Smooth muscle cell (in vitro differentiated cells): Measurements from ENCODE around the gene TOP1. TPM values are rescaled to one million over a fixed set of nuclear protein-coding genes. Genes with fewer than 3 reads are reported as not detected.
A peak's percentile ranks its signal among the peaks of the same experiment; 100 is the strongest.

Experiments used
- DNase-seq: peaks from one replicate; lab custom pipeline; 2025; ENCODE audit not compliant: unreplicated experiment; lab: John Stamatoyannopoulos, UW
- H2AFZ ChIP-seq: fragments of 200-600 bp; sonication (generic); 2 replicates; pipeline ENCODE4 v1.6.0; 2016; ENCODE audit warnings: antibody characterized with exemption, low read depth, mild to moderate bottlenecking
- H3F3A ChIP-seq: fragments of 200-600 bp; sonication (generic); 2 replicates; pipeline ENCODE4 v1.6.0; 2017; ENCODE audit warnings: antibody characterized with exemption, low read depth
- H3K27ac ChIP-seq: fragments of 200-600 bp; sonication (generic); 2 replicates; pipeline ENCODE4 v1.5.1; 2016; ENCODE audit warnings: low read depth, mild to moderate bottlenecking
- H3K27me3 ChIP-seq: fragments of 200-600 bp; sonication (generic); 2 replicates; pipeline ENCODE4 v1.6.1; 2016; ENCODE audit warnings: low read depth, mild to moderate bottlenecking
- H3K36me3 ChIP-seq: fragments of 200-600 bp; sonication (generic); 2 replicates; pipeline ENCODE4 v1.5.1; 2016; ENCODE audit warnings: low read depth
- H3K4me1 ChIP-seq: fragments of 200-600 bp; sonication (generic); 2 replicates; pipeline ENCODE4 v1.5.1; 2016; ENCODE audit warnings: low read depth
- H3K4me2 ChIP-seq: fragments of 200-600 bp; sonication (generic); 2 replicates; pipeline ENCODE4 v1.6.0; 2016; ENCODE audit warnings: mild to moderate bottlenecking
- H3K4me3 ChIP-seq: fragments of 200-600 bp; sonication (generic); 2 replicates; pipeline ENCODE4 v1.5.1; 2016; ENCODE audit warnings: mild to moderate bottlenecking
- H3K79me2 ChIP-seq: fragments of 200-600 bp; sonication (generic); 2 replicates; pipeline ENCODE4 v1.6.0; 2016; ENCODE audit warnings: low read depth, mild to moderate bottlenecking
- H3K9ac ChIP-seq: fragments of 200-600 bp; sonication (generic); 2 replicates; pipeline ENCODE4 v1.6.0; 2016; ENCODE audit warnings: low read depth
- H3K9me3 ChIP-seq: fragments of 200-600 bp; sonication (generic); replicated peaks from 2 replicates; pipeline ENCODE4 v1.5.1; 2016; ENCODE audit warnings: low read depth
- H4K20me1 ChIP-seq: fragments of 200-600 bp; sonication (generic); 2 replicates; pipeline ENCODE4 v1.6.0; 2016; ENCODE audit warnings: low read depth
- WGBS: methylation state at CpG from one replicate; pipeline ENCODE4 v1.1.7; 2016; ENCODE audit warnings: low lambda C conversion rate; 5-methylcytosine and 5-hydroxymethylcytosine counted together
- polyA plus RNA-seq: library from polyadenylated mRNA; unstranded; fragments of >200 nt; fragmentation: Nextera tagmentation; extraction: Ambion mirVana; gene quantifications from 2 replicates; pipeline ENCODE4 v1.2.1, GENCODE V29; 2016
- total RNA-seq: library from RNA; depleted of rRNA; stranded (reverse); fragments of >200 nt; gene quantifications from 2 replicates; pipeline ENCODE4 v1.2.3, GENCODE V29; 2014
- TF ChIP-seq, protein P1 (sequence below): fragments of 200-600 bp; sonication (generic); IDR thresholded peaks from 2 replicates; pipeline ENCODE4 v1.5.1; 2017; ENCODE audit warnings: borderline replicate concordance, mild to moderate bottlenecking, antibody characterized with exemption; ENCODE audit not compliant: insufficient read depth, poor library complexity, severe bottlenecking

TOP1 gene
- total and polyA plus RNA-seq, 2 experiments from 2014 or later = 17.0 to 28.6 TPM

DNA sequence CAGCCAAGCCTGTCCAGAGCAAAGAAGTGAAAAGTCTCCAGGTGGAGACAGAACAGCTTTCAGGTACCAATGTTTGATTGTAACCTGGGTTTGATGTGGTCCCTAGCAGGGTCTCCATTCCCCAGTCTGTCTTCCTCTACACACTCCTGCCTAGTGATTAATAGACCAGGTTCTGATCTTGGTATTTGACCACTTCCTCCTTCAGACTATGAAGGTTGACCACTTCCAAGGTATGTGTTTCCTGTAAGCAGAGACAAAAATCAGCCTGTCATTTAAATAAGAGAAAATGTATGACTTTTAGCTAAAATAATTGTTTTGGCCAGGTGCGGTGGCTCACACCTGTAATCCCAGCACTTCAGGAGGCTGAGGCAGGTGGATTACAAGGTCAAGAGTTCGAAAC, 41.8 kb upstream of the TOP1 start:
- no peaks in the 10 kb centered on the region for H4K20me1 ChIP-seq
- no peak overlapping the region for H2AFZ ChIP-seq
- no peak for DNase-seq
- no peaks in the 10 kb centered on the region for H3K79me2 ChIP-seq
- 89% methylated on average over 2 of the region's 2 CpGs for WGBS
- H3K4me3 ChIP-seq = no peak overlapping the region
- H3K9ac ChIP-seq = no peak overlapping the region
- no peak overlapping the region for H3K27ac ChIP-seq
- no peak overlapping the region for H3K4me2 ChIP-seq
- no peaks in the 10 kb centered on the region for H3F3A ChIP-seq
- H3K9me3 ChIP-seq = no peaks in the 10 kb centered on the region
- no peaks in the 10 kb centered on the region for H3K27me3 ChIP-seq
- no peaks in the 10 kb centered on the region for H3K4me1 ChIP-seq
- TF ChIP-seq, protein P1, sequence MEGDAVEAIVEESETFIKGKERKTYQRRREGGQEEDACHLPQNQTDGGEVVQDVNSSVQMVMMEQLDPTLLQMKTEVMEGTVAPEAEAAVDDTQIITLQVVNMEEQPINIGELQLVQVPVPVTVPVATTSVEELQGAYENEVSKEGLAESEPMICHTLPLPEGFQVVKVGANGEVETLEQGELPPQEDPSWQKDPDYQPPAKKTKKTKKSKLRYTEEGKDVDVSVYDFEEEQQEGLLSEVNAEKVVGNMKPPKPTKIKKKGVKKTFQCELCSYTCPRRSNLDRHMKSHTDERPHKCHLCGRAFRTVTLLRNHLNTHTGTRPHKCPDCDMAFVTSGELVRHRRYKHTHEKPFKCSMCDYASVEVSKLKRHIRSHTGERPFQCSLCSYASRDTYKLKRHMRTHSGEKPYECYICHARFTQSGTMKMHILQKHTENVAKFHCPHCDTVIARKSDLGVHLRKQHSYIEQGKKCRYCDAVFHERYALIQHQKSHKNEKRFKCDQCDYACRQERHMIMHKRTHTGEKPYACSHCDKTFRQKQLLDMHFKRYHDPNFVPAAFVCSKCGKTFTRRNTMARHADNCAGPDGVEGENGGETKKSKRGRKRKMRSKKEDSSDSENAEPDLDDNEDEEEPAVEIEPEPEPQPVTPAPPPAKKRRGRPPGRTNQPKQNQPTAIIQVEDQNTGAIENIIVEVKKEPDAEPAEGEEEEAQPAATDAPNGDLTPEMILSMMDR = no peak
- H3K36me3 ChIP-seq = no peaks in the 10 kb centered on the region

DNA sequence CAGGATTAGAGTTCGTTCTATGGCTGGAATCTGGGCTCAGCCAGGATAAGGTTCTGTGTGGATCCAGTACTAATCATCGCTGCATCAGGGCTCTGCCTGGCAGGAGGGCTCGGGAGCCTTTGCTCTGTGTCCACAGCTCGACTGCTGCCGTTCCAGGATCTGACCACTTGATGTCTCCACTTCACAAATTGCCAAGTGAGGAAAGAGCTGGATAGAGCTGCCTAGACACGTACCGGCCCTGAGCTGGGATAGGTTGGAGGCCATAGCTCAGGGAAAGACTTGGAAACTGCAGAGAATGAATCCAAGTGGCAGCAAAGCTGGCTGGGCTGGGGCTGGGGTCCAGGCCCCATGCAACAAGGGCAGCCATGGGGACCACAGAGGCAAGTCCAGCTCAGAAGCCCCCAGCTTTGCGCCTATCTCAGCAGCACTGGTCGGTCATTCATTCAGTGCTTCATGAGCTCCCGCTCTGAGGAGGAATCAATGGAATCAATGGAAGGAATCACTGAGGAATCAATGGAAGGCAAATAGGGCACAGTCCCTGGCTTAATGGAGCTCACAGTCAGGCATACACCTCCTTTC, 38.0 kb upstream of the TOP1 start:
- no peaks in the 10 kb centered on the region for H3K4me1 ChIP-seq
- H3K27me3 ChIP-seq = no peaks in the 10 kb centered on the region
- H3K9ac ChIP-seq = no peak overlapping the region
- DNase-seq = no peak
- H3K4me3 ChIP-seq = no peak overlapping the region
- WGBS = 28% methylated on average over 10 of the region's 10 CpGs
- H4K20me1 ChIP-seq = no peaks in the 10 kb centered on the region
- peak overlapping the region; percentile 20 for H2AFZ ChIP-seq
- H3K9me3 ChIP-seq = no peaks in the 10 kb centered on the region
- TF ChIP-seq, protein P1 = peak; percentile 67
- H3K79me2 ChIP-seq = no peaks in the 10 kb centered on the region
- no peak overlapping the region for H3K27ac ChIP-seq
- no peaks in the 10 kb centered on the region for H3F3A ChIP-seq
- no peaks in the 10 kb centered on the region for H3K36me3 ChIP-seq
- H3K4me2 ChIP-seq = no peak overlapping the region

DNA sequence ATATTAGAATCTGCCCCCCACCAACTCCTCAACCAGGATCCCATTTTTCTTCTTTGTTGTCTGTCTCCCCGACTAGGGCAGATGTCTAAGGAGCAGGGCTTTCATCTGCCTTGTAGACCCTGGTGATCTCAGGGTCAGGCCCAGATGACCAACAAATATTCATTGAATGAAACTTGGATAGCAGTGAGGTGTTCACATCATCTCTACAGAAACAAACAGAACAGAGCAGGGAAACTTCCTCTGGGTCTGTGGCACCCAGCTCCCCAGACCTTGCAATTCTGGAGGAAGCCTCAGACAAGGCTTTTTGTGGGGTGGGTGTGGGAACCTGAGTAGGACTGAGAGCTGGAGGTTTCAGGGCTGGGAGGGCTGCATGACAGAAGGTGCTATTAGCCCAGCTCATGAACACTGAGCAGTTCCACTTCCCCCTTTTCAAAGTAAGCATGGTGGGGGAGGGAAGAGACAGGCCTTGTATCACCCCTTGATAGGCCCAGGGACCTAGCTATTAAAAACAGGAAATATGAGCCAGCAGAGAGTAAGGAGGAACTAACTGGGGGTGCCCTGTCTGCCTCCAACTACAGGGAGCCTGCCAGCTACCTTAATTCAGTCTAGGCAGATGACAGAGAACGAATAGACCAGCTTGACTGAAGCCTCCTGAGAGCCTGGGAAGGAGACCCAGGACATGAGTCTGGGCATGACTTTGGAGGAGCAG, 37.3 kb upstream of the TOP1 start:
- Histone ChIP-seq H3F3A (no peaks in the 10 kb centered on the region), H3K9ac (no peak overlapping the region), H3K79me2 (no peaks in the 10 kb centered on the region), H3K4me1 (no peaks in the 10 kb centered on the region), H3K4me2 (no peak overlapping the region), H2AFZ (peak overlapping the region; percentile 20), H3K9me3 (no peaks in the 10 kb centered on the region), H3K4me3 (no peak overlapping the region), H4K20me1 (no peaks in the 10 kb centered on the region), H3K36me3 (no peaks in the 10 kb centered on the region), H3K27ac (no peak overlapping the region), H3K27me3 (no peaks in the 10 kb centered on the region)
- DNase-seq = no peak
- TF ChIP-seq, protein P1 = no peak
- WGBS = 84% methylated on average over 2 of the region's 2 CpGs
